ENCODE results near the gene IRF8.

DNA sequence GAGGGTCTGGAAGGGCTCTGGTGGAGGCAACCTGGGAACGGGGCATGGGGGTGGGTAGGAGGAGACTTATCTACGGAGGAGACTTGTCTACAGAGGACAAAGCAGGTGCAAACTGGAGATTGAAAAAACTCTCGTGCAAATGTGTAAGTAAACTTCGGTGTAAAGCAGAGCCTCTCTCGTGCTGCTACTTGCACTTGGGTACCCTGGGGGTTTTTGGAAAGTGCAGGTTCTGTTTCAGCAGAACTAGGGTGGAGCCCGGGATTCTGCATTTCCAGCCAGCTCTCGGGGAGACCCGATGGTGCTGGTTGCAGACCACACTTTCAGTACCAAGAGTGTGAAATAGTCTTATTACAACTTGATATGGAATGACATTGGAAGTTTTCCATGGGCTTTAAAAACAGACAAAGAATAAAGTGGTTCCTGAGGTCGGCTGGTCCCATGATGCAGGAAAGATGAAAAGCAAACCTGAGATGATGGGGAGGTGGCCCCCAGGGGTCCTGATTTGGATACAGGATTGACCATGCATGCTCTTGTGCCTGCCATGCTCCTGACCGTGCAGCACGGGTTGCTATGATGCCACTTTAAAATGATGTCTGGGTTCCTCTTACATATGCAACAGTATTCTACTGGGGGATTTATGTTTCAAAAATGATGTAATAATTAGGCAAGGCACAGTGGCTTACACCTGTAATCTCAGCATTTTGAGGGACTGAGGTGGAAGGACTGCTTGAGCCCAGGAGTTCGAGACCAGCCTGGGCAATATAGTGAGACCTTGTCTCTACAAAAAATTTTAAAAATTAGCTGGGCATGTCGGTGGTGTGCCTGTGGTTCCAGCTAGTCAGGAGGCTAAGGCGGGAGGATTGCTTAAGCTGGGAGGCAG lies 69.3 kb downstream of the IRF8 start:
- TF ChIP-seq, protein P1, sequence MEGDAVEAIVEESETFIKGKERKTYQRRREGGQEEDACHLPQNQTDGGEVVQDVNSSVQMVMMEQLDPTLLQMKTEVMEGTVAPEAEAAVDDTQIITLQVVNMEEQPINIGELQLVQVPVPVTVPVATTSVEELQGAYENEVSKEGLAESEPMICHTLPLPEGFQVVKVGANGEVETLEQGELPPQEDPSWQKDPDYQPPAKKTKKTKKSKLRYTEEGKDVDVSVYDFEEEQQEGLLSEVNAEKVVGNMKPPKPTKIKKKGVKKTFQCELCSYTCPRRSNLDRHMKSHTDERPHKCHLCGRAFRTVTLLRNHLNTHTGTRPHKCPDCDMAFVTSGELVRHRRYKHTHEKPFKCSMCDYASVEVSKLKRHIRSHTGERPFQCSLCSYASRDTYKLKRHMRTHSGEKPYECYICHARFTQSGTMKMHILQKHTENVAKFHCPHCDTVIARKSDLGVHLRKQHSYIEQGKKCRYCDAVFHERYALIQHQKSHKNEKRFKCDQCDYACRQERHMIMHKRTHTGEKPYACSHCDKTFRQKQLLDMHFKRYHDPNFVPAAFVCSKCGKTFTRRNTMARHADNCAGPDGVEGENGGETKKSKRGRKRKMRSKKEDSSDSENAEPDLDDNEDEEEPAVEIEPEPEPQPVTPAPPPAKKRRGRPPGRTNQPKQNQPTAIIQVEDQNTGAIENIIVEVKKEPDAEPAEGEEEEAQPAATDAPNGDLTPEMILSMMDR (conservative IDR thresholded peaks at IDR 0.05; ENCODE audit: low read depth, low read length), result no peak
- no peak for TF ChIP-seq EZH2 (IDR thresholded peaks at IDR 0.05; ENCODE audit: borderline replicate concordance, low read depth, low read length, poor library complexity, severe bottlenecking)

Data from A673 (cell line).